Stimulated activated CD8-positive, alpha-beta memory T cell treated with anti-CD3 and anti-CD28 coated beads, Interleukin-7, amount 100 ng/mL, for 48 hours (primary cell): Measurements from ENCODE around the gene IQCF6.
"Not testable (repeated sequence)": the region's sequence is repeated elsewhere in the genome, so short reads cannot be mapped to it uniquely, and the experiment has no call there.

ENCODE experiments used
- DNase-seq, 2 donors: peaks; one replicate each; pipeline ENCODE4 v3.0.0-alpha.2; 2020; ENCODE audit warnings: low read depth in 1 of 2; ENCODE audit errors: extremely low read depth in 1 of 2

IQCF6 gene

DNA sequence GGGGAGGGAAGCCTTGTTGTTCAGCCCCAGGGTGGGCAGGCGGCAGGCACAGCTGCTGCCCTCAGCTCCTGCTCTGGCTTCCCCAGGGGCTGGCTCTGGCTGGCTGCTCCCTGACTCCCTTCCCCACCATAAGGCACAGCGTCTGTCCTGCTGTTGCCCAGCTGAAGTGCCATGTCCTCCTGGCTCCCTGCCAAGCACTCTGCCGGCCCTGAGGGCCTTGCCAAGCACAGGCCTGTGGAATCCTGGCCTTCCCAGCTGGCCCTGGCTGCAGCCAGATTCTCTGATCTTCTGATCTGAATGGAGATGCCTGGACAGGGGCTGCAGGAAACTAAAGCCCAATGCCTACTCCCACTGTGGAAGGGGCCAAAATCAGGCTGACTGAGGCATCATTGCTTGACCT lies 1.1 kb downstream of the IQCF6 start:
- DNase-seq = no peak

DNA sequence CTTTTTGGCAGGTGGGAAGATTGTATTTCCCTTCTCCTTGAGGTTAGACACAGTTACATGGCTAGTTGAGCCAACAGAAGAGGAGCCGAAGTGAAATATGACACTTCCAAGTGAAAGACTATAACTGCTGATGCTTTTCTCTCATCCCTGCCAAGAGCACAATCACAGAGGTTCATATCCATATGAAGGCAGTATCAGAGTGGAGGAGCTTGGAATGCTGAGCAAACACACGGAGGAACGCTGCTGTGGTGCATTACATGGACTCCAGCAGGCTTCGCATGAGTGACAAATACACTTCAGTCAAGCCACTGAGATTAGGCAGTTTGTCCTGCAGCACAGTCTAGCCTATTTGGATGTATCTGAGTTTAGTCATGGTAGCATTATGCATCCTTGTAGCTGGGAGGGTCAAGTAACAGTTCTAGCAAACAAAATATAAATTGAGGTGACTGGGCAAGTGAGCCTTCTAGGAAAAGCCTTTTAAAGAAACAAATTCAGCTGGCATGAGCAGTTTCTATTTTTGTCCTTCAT lies 5.4 kb downstream of the IQCF6 start:
- no peak for DNase-seq

DNA sequence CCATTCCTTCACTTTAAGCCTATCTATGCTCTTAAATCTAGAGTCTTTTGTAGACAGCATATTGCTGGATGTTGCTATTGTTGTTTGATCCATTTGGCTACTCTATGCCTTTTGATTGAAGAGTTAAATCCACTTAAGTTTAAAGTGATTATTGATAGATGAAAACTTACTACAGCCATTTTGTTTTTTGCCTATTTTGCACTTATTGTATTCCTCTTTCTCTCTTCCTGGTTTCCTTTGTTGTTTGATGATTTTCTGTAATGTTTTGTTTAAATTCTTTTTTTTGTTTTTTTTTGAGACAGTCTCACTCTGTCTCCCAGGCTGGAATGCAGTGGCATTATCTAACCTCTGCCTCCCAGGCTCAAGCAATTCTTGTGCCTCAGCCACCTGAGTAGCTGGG lies 19.8 kb downstream of the IQCF6 start:
- no peak for DNase-seq

DNA sequence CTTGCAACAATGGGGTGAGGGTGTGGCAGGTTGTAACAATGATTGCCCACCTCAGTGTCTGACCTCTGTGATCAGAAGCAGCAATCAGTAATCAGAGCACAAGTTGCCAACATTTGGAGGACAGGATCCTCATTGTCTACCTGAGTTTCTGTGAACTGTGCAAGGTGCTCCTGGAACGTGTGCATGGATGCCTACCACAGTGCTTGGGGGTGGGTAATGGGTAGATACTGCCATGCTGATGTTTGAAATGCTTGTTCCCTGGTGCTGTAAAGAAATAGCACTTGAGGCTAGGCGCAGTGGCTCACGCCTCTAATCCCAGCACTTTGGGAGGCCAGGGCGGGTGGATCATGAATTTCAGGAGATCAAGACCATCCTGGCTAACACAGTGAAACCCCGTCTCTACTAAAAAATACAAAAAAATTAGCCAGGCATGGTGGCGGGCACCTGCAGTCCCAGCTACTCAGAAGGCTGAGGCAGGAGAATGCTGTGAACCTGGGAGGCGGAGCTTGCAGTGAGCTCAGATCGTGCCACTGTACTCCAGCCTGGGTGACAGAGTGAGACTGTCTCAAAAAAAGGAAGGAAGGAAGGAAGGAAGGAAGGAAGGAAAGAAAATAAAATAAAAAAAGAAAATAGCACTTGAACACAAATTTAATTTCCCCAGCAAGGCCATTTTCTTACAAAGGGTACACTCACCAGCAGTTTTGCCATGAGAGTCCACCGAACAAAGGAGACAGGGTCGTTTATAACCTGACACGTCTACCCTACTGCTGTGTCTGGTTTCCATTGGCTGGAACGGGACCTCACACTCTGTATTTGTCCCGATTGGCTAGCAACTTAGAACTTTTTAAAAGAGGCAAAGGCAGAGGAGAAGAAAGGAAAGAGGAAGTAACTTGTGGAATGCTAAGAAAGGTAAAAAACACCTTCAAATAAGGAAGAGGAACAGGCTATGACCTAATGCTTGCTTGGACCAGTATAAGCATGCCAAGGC lies 25.0 kb downstream of the IQCF6 start:
- not testable (repeated sequence) for DNase-seq

DNA sequence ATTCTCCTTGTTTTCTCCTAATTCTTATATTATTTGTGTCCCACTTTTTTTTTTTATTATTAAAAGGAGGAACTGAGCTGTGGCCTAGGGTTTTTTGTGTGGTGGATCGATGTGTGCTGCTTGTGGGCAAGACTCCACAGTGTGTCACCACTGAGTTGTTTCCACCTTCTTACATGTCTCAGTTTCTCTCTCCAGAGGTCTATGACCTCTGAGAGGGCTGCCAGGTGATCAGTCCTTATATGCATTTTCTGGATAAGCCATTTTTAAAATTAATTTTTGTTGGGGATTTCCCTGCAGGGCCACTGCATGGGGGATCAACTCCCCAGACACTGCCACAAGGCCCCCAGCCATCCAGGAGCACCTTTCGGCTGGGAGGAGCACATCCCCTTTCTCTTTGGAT lies 27.8 kb downstream of the IQCF6 start:
- DNase-seq = no peak

DNA sequence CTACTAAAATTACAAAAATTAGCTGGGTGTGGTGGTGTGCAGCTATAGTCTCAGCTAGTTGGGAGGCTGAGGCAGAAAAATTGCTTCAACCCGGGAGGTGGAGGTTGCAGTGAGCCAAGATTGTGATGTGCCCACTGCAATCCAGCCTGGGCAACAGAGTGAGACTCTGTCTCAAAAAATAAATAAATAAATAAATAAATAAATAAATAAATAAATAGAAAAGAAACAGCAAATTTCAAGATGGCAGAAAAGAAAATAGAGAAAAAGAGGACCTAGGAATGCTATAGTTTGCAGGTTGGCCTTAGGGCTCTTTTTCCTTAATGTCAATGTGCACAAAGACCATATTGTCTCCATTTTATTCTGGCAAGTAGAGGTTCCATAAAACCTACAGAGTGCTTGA lies 28.2 kb downstream of the IQCF6 start:
- DNase-seq = no peak

DNA sequence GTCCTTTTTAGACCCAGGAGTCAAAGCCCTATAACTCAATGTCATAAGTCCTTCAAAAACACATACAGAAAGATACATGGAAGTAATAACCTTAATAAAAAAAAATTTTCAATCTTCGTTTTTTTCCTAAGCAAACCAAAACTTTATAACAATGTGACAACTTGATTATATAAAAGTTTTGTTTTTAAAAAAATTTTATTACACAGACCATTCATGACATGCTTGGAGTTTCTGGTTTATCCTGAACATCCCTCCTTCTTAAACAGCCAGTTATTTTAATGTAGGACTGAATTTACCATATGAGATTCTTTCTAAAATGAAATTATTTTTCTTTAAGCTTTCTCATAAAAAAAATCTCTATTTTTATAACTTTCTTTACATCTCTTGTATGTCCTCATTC lies 30.7 kb downstream of the IQCF6 start:
- DNase-seq = no peak

DNA sequence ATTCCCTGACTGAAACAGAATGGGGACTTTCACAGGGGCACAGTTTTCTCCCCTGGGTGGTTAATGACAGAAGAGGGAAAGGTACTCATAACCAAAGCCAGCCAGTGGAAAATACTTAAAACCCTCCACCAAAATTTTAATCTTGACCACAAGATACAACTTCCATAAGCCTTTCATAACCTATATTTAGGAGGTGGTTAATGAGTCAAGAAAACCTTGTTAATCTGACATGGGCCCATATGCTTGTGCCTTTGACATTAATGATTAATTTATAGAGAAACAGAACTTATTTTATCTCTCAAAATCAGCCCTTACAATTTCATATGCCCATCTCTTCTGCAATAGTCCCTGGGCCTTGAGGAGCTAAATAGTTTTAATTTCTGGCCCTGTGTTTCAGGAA lies 31.2 kb downstream of the IQCF6 start:
- no peak for DNase-seq

DNA sequence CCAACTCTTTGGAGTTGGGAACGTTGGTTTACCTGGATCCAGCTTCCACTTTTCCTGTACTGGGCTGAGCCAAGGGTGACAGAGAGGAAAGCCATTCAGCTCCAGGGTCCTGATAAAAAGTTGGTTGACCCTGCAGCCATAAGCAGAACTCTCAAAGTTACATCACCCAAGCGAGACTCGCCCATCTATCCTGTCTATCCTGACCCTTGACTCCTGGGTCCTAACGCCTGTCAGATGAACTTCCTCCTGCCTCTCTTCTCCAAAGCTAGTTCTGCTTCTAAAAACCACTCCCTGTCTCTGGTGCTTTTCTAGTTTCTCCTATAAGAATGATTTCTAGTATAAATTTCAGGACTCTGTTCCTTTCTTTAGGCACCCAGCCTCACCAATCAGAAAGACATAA lies 36.1 kb downstream of the IQCF6 start:
- DNase-seq = not testable (repeated sequence)

DNA sequence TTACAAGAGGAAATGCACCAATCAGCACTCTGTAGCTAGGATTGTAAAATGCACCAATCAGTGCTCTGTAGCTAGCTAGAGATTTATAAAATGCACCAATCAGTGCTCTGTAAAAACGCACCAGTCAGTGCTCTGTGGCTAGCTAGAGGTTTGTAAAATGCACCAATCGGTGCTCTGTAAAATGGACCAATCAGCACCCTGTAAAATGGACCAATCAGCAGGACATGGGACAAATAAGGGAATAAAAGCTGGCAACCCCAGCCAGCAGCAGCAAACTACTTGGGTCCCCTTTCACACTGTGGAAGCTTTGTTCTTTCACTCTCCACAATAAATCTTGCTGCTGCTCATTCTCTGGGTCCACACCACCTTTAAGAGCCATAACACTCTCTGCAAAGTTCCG lies 36.7 kb downstream of the IQCF6 start:
- DNase-seq = not testable (repeated sequence)

DNA sequence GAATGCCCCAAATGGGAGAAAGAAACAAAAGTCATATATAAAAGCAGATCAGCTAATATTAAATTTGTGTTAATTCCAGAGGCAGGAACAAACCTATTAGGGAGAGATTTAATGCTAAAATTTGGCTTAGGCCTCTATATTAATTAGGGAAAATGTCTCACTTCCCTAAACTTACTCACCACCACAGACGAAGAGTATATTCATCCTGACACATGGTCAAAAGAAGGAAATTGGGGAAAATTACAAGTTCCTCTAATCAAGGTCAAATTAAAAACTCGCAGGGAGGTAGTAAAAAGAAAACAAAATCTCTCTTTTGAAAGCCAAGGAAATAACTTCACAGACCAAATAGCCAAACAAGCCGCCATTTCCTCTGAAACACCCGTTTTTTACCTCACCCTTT lies 39.9 kb downstream of the IQCF6 start:
- no peak for DNase-seq

DNA sequence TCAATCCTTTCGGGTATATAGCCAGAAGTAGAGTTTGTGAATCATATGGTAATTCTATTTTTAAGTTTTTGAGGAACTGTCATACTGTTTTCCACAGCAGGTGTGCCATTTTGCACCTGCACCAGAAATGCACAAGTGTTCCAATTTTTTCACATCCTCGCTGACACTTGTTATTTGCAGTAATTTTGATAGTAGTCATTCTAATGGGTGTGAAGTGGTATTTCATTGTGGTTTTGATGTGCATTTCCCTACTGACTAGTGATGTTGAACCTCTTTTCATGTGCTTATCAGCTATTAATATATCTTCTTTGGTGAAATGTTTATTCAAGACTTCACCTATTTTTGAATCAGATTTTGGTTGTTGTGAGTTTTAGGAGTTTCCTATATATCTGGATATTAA lies 43.1 kb downstream of the IQCF6 start:
- no peak for DNase-seq

DNA sequence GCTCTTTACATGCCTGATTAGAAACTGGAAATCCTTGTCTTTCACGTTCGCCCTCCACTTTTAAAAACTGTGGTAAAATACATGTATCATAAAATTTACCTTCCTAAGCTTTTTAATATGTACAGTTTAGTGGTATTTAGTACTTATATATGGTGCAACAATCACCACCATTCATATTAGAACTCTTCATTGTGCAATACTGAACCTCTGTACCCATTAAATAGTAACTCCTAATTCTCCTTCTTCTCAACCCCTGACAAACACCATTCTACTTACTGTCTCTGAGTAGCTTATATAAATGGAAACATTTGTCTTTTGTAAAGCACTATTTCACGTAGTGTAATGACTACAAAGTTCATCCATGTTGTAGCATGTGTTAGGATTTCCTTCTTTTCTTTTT lies 44.0 kb downstream of the IQCF6 start:
- DNase-seq = no peak

DNA sequence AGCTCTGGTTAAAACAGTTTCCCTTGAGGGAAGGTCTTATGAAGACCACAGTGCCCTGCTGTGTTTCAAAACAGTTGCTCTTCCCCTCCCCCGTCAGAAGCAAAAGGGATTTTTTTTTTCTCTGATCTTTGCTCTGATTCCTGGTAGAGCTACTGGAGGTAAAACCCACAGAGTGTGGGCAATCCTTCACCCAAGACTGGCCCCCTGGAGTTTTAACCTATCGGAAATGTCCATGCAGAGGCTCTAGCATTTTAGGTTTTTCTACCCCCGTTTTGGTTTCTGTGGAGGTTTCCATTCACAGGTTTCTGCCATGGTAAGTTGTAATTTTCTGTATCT lies 44.5 kb downstream of the IQCF6 start:
- DNase-seq = no peak

DNA sequence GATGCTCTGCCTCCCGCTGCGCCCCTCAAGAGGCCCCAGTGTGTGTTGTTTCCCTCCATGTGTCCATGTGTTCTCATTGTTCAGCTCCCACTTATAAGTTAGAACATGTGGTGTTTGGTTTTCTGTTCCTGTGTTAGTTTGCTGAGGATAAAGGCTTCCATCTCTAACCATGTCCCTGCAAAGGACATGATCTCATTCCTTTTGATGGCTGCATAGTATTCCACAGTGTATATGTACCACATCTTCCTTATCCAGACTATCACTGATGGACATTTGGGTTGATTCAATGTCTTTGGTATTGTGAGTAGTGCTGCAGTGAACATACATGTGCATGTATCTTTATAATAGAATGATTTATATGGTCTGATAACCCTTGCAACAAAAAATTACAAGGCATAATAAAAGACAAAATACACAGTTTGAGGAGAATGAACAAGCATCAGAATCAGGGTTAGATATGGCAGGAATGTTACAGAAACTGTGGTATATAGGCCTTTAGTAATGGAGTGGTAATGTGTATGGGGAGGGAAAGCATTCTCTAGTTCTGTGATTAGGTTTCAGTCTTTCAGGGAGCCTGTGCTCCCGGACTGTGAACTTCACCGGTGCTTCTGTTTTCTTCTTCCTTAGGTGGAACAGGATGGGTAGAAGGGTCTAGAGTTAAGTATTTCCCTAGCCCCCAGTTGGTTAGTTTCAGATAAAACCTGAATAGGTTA lies 45.0 kb downstream of the IQCF6 start:
- no peak for DNase-seq

DNA sequence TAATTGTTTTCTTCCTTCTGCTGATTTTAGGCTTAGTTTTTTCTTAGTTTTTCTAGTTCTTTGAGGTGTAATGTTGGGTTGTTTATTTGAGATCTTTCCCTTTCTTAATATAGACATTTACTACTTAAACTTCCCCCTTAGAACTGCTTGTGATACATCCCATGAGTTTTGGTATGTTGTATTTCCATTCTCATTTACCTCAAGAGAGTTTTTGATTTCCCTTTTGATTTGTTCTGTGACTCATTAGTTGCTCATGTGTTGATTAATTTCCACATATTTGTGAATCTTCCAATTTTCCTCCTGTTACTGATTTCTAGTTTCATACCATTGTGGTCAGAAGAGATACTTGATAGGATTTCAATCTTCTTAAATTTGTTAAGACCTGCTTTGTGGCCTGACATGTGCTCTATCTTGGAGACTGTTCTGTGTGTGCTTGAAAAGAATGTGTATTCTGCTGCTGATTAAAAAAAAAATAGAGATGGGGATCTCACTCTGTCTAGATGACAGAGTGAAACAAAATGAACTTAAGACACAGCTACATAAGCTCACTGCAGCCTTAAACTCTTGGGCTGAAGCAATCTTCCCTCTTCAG lies 49.9 kb downstream of the IQCF6 start:
- no peak for DNase-seq
